22Rv1 (cell line): ENCODE results near the gene KRT12.

Experiments
- CTCF ChIP-seq: fragments of 450-650 bp; IDR thresholded peaks from 2 replicates; pipeline ENCODE4 v1.5.1; 2017; ENCODE audit warnings: mild to moderate bottlenecking
- ZFX ChIP-seq: fragments of 450-650 bp; IDR thresholded peaks from 2 replicates; pipeline ENCODE4 v1.6.1; 2017; ENCODE audit warnings: antibody characterized with exemption, borderline replicate concordance

GRCh38 chr17:40895106-40895730, 28.2 kb upstream of the KRT12 start:
- TF ChIP-seq CTCF: no peak
- TF ChIP-seq ZFX: no peak
